Sigmoid colon (tissue), 7 donors: ENCODE data around the gene PTMA. TPM values are rescaled to one million over a fixed set of nuclear protein-coding genes. Genes with fewer than 3 reads are reported as not detected.
A peak's percentile ranks its signal among the peaks of the same experiment; 100 is the strongest.

ENCODE experiments used
- DNase-seq: peaks from one replicate; pipeline ENCODE4 v3.0.0-alpha.2; 2019
- H3K27ac ChIP-seq, 4 donors: fragments of 200-600 bp; sonication (generic); one replicate each; pipeline ENCODE4 v1.5.1; 2016 to 2019; ENCODE audit warnings: mild to moderate bottlenecking in 1 of 4
- H3K27me3 ChIP-seq, 3 donors: fragments of 200-600 bp; sonication (generic); one replicate each; pipeline ENCODE4 v1.5.1; 2019; ENCODE audit warnings: mild to moderate bottlenecking in 1 of 3
- H3K36me3 ChIP-seq, 4 donors: fragments of 200-600 bp; sonication (generic); one replicate each; pipeline ENCODE4 v1.5.1; 2016 to 2019
- H3K4me1 ChIP-seq, 4 donors: fragments of 200-600 bp; sonication (generic); one replicate each; pipeline ENCODE4 v1.5.1; 2017 to 2019
- H3K4me3 ChIP-seq, 4 donors: fragments of 200-600 bp; sonication (generic); one replicate each; pipeline ENCODE4 v1.5.1; 2017 to 2019; ENCODE audit warnings: mild to moderate bottlenecking in 2 of 4, moderate library complexity in 1 of 4
- H3K9me3 ChIP-seq, 4 donors: fragments of 200-600 bp in 3 of 4; sonication (generic) in 3 of 4; one replicate each; pipeline versions ENCODE4 v1.5.1 to v1.6.1; 2013 to 2019
- CTCF ChIP-seq, 4 experiments: fragments of 450-650 bp in 3 of 4; fragments of 200-600 bp in 1 of 4; IDR thresholded peaks; one replicate each; pipeline ENCODE4 v1.5.1; 2016 to 2019; ENCODE audit warnings: antibody characterized with exemption in 4 of 4, mild to moderate bottlenecking in 3 of 4, moderate library complexity in 2 of 4
- EP300 ChIP-seq, 4 donors: sonication (generic); formaldehyde crosslinking; IDR thresholded peaks; one replicate each; pipeline ENCODE4 v1.6.1; 2017; ENCODE audit warnings: antibody characterized with exemption in 4 of 4
- POLR2A ChIP-seq, 2 donors: fragments of 450-650 bp; IDR thresholded peaks; one replicate each; pipeline ENCODE4 v1.6.1; 2016; ENCODE audit warnings: antibody characterized with exemption in 2 of 2, mild to moderate bottlenecking in 2 of 2, moderate library complexity in 2 of 2
- POLR2AphosphoS5 ChIP-seq, 4 donors: sonication (generic); formaldehyde crosslinking; IDR thresholded peaks; one replicate each; pipeline ENCODE4 v1.6.1; 2017; ENCODE audit warnings: antibody characterized with exemption in 4 of 4
- WGBS, 2 donors: extraction: QIAGEN DNeasy Blood & Tissue Kit; methylation state at CpG; one replicate each; pipeline ENCODE4 v1.1.7; 2013; 5-methylcytosine and 5-hydroxymethylcytosine counted together
- intact Hi-C: fragments of 100-400 bp; cut with DNase I; formaldehyde crosslinking; loops from one replicate; pipeline ENCODE4 v1.15.1; 2023
- polyA plus RNA-seq, 3 donors: library from polyadenylated mRNA; stranded (reverse); fragments of 200-250 nt; gene quantifications; one replicate each; pipeline ENCODE4 v1.2.3, GENCODE V29; 2013
- total RNA-seq, 4 donors: library from RNA; depleted of rRNA; stranded (reverse); fragments of >200 nt; gene quantifications; one replicate each; pipeline ENCODE4 v1.1.0, GENCODE V29; 2016
- donor health status: healthy with polysubstance abuse.
- donor health status: Bipolar disorder and iron deficiency.
- donor health status: healthy.

Gene PTMA
- total and polyA plus RNA-seq, 7 donors, result 807 to 2,683 (median 1,142) TPM

GRCh38 chr2:231716666-231717280, 8.4 kb downstream of the PTMA start:
- Histone ChIP-seq H3K27ac (no peak overlapping the region), H3K36me3 (peaks cover 0 to 18% (median 9%) of the 10 kb centered on the region in 4 donors), H3K9me3 (no peaks in the 10 kb centered on the region), H3K4me3 (no peak overlapping the region), H3K4me1 (peaks cover 0 to 33% (median 26%) of the 10 kb centered on the region in 4 donors), H3K27me3 (no peaks in the 10 kb centered on the region)
- TF ChIP-seq POLR2A (IDR thresholded peaks at IDR 0.05), result no peak
- intact Hi-C loops, result loop anchor here (10.0 kb wide), 1 partner anchor 252 kb away; the partner anchor contains the start of gene NCL
- 92 to 94% methylated on average over 11 of the region's 11 CpGs for WGBS, 2 donors
- peak; percentile 53 for DNase-seq

- Histone ChIP-seq H3K4me1 (peaks cover 0 to 25% (median 19%) of the 10 kb centered on the region in 4 donors), H3K36me3 (peaks cover 0 to 10% (median 2%) of the 10 kb centered on the region in 4 donors), H3K27me3 (no peaks in the 10 kb centered on the region), H3K4me3 (no peak overlapping the region), H3K27ac (no peak overlapping the region), H3K9me3 (no peaks in the 10 kb centered on the region)
- intact Hi-C loops, result loop anchor here (10.0 kb wide), 1 partner anchor 253 kb away; the partner anchor contains the start of gene NCL
- TF ChIP-seq EP300 (IDR thresholded peaks at IDR 0.05), result no peak
- WGBS, 2 donors, result 84 to 95% methylated on average over 13 of the region's 13 CpGs
- DNase-seq, result peak; percentile 61
These were observed 9.2 kb downstream of the PTMA start for GRCh38 chr2:231717281-231718171.

- TF ChIP-seq CTCF (IDR thresholded peaks at IDR 0.05) (no peak), POLR2A (IDR thresholded peaks at IDR 0.05) (no peak), EP300 (IDR thresholded peaks at IDR 0.05) (no peak), POLR2AphosphoS5 (IDR thresholded peaks at IDR 0.05) (no peak)
- Histone ChIP-seq H3K4me1 (peaks cover 0 to 16% (median 11%) of the 10 kb centered on the region in 4 donors), H3K27ac (no peak overlapping the region), H3K9me3 (no peaks in the 10 kb centered on the region), H3K27me3 (no peaks in the 10 kb centered on the region), H3K4me3 (no peak overlapping the region), H3K36me3 (no peaks in the 10 kb centered on the region)
- DNase-seq, result peak; percentile 30
- intact Hi-C loops, result loop anchor here (10.0 kb wide), 1 partner anchor 254 kb away; the partner anchor contains the start of gene NCL
- WGBS, 2 donors, result 83 to 87% methylated on average over 6 of the region's 6 CpGs
These were observed 10.5 kb downstream of the PTMA start for GRCh38 chr2:231718799-231719198.

GRCh38 chr2:231720292-231720986, 12.1 kb downstream of the PTMA start:
- no peak overlapping the region for H3K4me3 ChIP-seq
- H3K27me3 ChIP-seq, result no peaks in the 10 kb centered on the region
- TF ChIP-seq POLR2AphosphoS5 (IDR thresholded peaks at IDR 0.05) (no peak), POLR2A (IDR thresholded peaks at IDR 0.05) (no peak), CTCF (IDR thresholded peaks at IDR 0.05) (no peak), EP300 (IDR thresholded peaks at IDR 0.05) (no peak)
- H3K4me1 ChIP-seq, result peaks cover 0 to under 1% (median under 1%) of the 10 kb centered on the region in 4 donors
- peak; percentile 37 for DNase-seq
- H3K9me3 ChIP-seq, result no peaks in the 10 kb centered on the region
- whole genome bisulfite sequencing, 2 donors, result 80 to 85% methylated on average over 7 of the region's 7 CpGs
- intact Hi-C loops, result no loop called here
- H3K36me3 ChIP-seq, result no peaks in the 10 kb centered on the region
- no peak overlapping the region for H3K27ac ChIP-seq

GRCh38 chr2:231720987-231721966, 13.0 kb downstream of the PTMA start:
- Histone ChIP-seq H3K4me3 (no peak overlapping the region), H3K27ac (no peak overlapping the region), H3K36me3 (no peaks in the 10 kb centered on the region), H3K9me3 (no peaks in the 10 kb centered on the region), H3K4me1 (no peaks in the 10 kb centered on the region), H3K27me3 (no peaks in the 10 kb centered on the region)
- DNase-seq, result peak; percentile 33
- TF ChIP-seq EP300 (IDR thresholded peaks at IDR 0.05), result no peak
- no peak for TF ChIP-seq CTCF (IDR thresholded peaks at IDR 0.05)
- no peak for TF ChIP-seq POLR2A (IDR thresholded peaks at IDR 0.05)
- TF ChIP-seq POLR2AphosphoS5 (IDR thresholded peaks at IDR 0.05), result no peak
- intact Hi-C loops, result no loop called here
- WGBS, 2 donors, result 85% methylated on average over 8 of the region's 8 CpGs
